K562 (cell line): ENCODE data around the gene GET3. TPM values are rescaled to one million over a fixed set of nuclear protein-coding genes. Genes with fewer than 3 reads are reported as not detected.

Experiments
- ATAC-seq: fragments of 200-7000 bp; cut with Tn5 transposase; 3 replicates; pipeline ENCODE4 v1.9.1; 2020; ENCODE audit warnings: moderate library complexity
- BruUV-seq: library from RNA; stranded (reverse); fragments of 400-500 nt; replicated peaks from 2 replicates; lab custom pipeline; 2021; lab: Mats Ljungman, UMichigan
- CTCF ChIA-PET: fragments of 300-600 bp; formaldehyde crosslinking; extraction: SDS; loops from one replicate; lab custom pipeline; 2021; ENCODE audit warnings: low intra/inter-chr PET ratio; lab: Yijun Ruan, JAX
- POLR2A ChIA-PET: fragments of 300-600, 350-650 bp; sonication (Branson Sonifier 250); formaldehyde crosslinking; extraction: SDS; loops from one replicate; lab custom pipeline; 2021; ENCODE audit warnings: antibody characterized with exemption, inconsistent platforms; lab: Yijun Ruan, JAX
- DNase-seq, 4 experiments: peaks; one replicate each; pipeline versions ENCODE4 v3.0.0 to v3.0.0-alpha.2; 2011 to 2018; ENCODE audit warnings: low spot score in 3 of 4, mixed read lengths in 3 of 4; ENCODE audit errors: extremely low read depth in 1 of 4
- FAIRE-seq: peaks from 2 replicates; lab custom pipeline; 2011; peaks lifted over from hg19 to GRCh38; lab: Jason Lieb, UNC
- H2AFZ ChIP-seq: 2 replicates; pipeline ENCODE4 v1.6.0; 2011; ENCODE audit warnings: low read depth, low read length, control low read depth, inconsistent platforms
- H3K27ac ChIP-seq: fragments of 200-600 bp; 3 replicates; pipeline ENCODE4 v1.8.0; 2011; ENCODE audit warnings: low read depth, mild to moderate bottlenecking, control low read depth, inconsistent platforms, low read length, moderate library complexity, mixed read lengths; ENCODE audit errors: extremely low read depth
- H3K27me3 ChIP-seq, 2 experiments: fragments of 300-600 bp in 1 of 2; 2 replicates in 1 of 2; 3 replicates in 1 of 2; pipeline versions ENCODE4 v1.6.0 to v1.8.0; 2011; ENCODE audit warnings: inconsistent platforms in 2 of 2, low read length in 2 of 2, mild to moderate bottlenecking in 1 of 2, mixed read lengths in 1 of 2, moderate library complexity in 1 of 2; ENCODE audit not compliant: control insufficient read depth in 2 of 2, insufficient read depth in 2 of 2
- H3K36me3 ChIP-seq: fragments of 300-600 bp; 3 replicates; pipeline ENCODE4 v1.8.0; 2011; ENCODE audit warnings: mild to moderate bottlenecking, low read length, inconsistent platforms; ENCODE audit not compliant: control insufficient read depth, insufficient read depth
- H3K4me1 ChIP-seq, 2 experiments: fragments of 200-600 bp in 1 of 2; replicated peaks in 1 of 2; 2 replicates in 1 of 2; 3 replicates in 1 of 2; pipeline versions ENCODE4 v1.5.1 to v1.8.0; 2011; ENCODE audit warnings: inconsistent platforms in 2 of 2, low read length in 2 of 2, mild to moderate bottlenecking in 1 of 2, mixed read lengths in 1 of 2, moderate library complexity in 1 of 2; ENCODE audit not compliant: control insufficient read depth in 2 of 2, insufficient read depth in 2 of 2
- H3K4me2 ChIP-seq: 2 replicates; pipeline ENCODE4 v1.6.1; 2011; ENCODE audit warnings: low read length, control low read depth, inconsistent platforms, mixed read lengths; ENCODE audit not compliant: insufficient read depth
- H3K4me3 ChIP-seq: fragments of 200-600 bp; sonication (generic), shearing (Covaris generic); 2 replicates; pipeline ENCODE4 v1.5.1; 2016; ENCODE audit warnings: control low read depth, inconsistent platforms
- H3K79me2 ChIP-seq: fragments of 200-600 bp; 3 replicates; pipeline ENCODE4 v1.8.0; 2011; ENCODE audit warnings: low read length, inconsistent platforms; ENCODE audit not compliant: control insufficient read depth, insufficient read depth
- H3K9ac ChIP-seq, 2 experiments: 2 replicates each; pipeline versions ENCODE4 v1.6.0 to v1.6.1; 2011; ENCODE audit warnings: low read depth in 2 of 2, low read length in 2 of 2, control low read depth in 1 of 2, inconsistent platforms in 1 of 2, mild to moderate bottlenecking in 1 of 2, mixed read lengths in 1 of 2; ENCODE audit not compliant: insufficient read depth in 1 of 2
- H3K9me1 ChIP-seq: one replicate; pipeline ENCODE4 v1.6.0; 2011; ENCODE audit warnings: inconsistent platforms, mild to moderate bottlenecking, low read length, moderate library complexity; ENCODE audit not compliant: control insufficient read depth, insufficient read depth
- H3K9me3 ChIP-seq: replicated peaks from 2 replicates; pipeline ENCODE4 v1.5.1; 2011; ENCODE audit warnings: low read depth, low read length, inconsistent platforms; ENCODE audit not compliant: control insufficient read depth, insufficient read depth
- H4K20me1 ChIP-seq: replicated peaks from 2 replicates; pipeline ENCODE4 v1.6.1; 2011; ENCODE audit warnings: low read length, inconsistent platforms, mixed read lengths; ENCODE audit not compliant: control insufficient read depth, insufficient read depth
- FOXJ2 ChIP-seq: fragments of 200-800 bp; sonication (Bioruptor generic); IDR thresholded peaks from 2 replicates; pipeline ENCODE4 v1.6.1; 2016; ENCODE audit warnings: missing genetic modification characterization, missing compliant biosample characterization
- HDAC1 ChIP-seq, 2 experiments: fragments of 450-650 bp; IDR thresholded peaks; 2 replicates each; pipeline ENCODE4 v1.6.1; 2016 to 2017; ENCODE audit warnings: inconsistent platforms in 1 of 2, mild to moderate bottlenecking in 1 of 2, moderate library complexity in 1 of 2
- HES1 ChIP-seq: fragments of 450-650 bp; IDR thresholded peaks from 2 replicates; pipeline ENCODE4 v1.6.1; 2016; ENCODE audit warnings: low read depth, mild to moderate bottlenecking, moderate library complexity
- JUN ChIP-seq, 2 experiments: sonication (generic) in 1 of 2; formaldehyde crosslinking in 1 of 2; IDR thresholded peaks; 2 replicates each; pipeline versions ENCODE4 v1.6.1 to v1.8.0; 2012 to 2022; ENCODE audit warnings: borderline replicate concordance in 2 of 2, mild to moderate bottlenecking in 2 of 2, improper control_type of control experiment in 1 of 2, low read depth in 1 of 2, low read length in 1 of 2, missing genetic modification reagents in 1 of 2
- JUNB ChIP-seq: fragments of 450-650 bp; formaldehyde crosslinking; conservative IDR thresholded peaks from 2 replicates; pipeline ENCODE4 v1.4.0; 2020; ENCODE audit warnings: mild to moderate bottlenecking
- LEF1 ChIP-seq: fragments of 450-650 bp; IDR thresholded peaks from 2 replicates; pipeline ENCODE4 v1.6.1; 2016; ENCODE audit warnings: mild to moderate bottlenecking
- NKRF ChIP-seq: fragments of 450-650 bp; IDR thresholded peaks from 2 replicates; pipeline ENCODE4 v1.6.1; 2016; ENCODE audit warnings: borderline replicate concordance
- SMARCA5 ChIP-seq: fragments of 450-650 bp; IDR thresholded peaks from 2 replicates; pipeline ENCODE4 v1.6.1; 2016
- SNRNP70 ChIP-seq: fragments of 200-400 bp; formaldehyde crosslinking; optimal IDR thresholded peaks from 2 replicates; pipeline ENCODE3; 2017; ENCODE audit warnings: low read depth, low read length
- STAT6 ChIP-seq: sonication (generic); formaldehyde crosslinking; IDR thresholded peaks from 2 replicates; pipeline ENCODE4 v1.8.1; 2023; ENCODE audit warnings: mild to moderate bottlenecking, missing genetic modification reagents
- ZNF143 ChIP-seq: sonication (generic); formaldehyde crosslinking; IDR thresholded peaks from 2 replicates; pipeline ENCODE4 v1.9.0; 2022; ENCODE audit warnings: mild to moderate bottlenecking, missing genetic modification reagents
- ZNF175 ChIP-seq: fragments of 200-800 bp; sonication (Bioruptor generic); IDR thresholded peaks from 2 replicates; pipeline ENCODE4 v1.6.1; 2016; ENCODE audit warnings: low read depth, mild to moderate bottlenecking, missing genetic modification characterization, missing compliant biosample characterization
- ZNF639 ChIP-seq, 2 experiments: fragments of 200-800 bp in 1 of 2; sonication (Bioruptor generic) in 1 of 2; sonication (generic) in 1 of 2; formaldehyde crosslinking in 1 of 2; IDR thresholded peaks in 1 of 2; conservative IDR thresholded peaks in 1 of 2; 2 replicates each; pipeline versions ENCODE4 v1.5.0 to v1.6.1; 2016 to 2020; ENCODE audit warnings: missing compliant biosample characterization in 1 of 2, missing genetic modification characterization in 1 of 2, missing genetic modification reagents in 1 of 2
- WGBS: fragments of 100-300 bp; shearing (Covaris generic); methylation state at CpG from one replicate; pipeline ENCODE4 v1.1.6; 2016; ENCODE audit warnings: low coverage, mixed read lengths; ENCODE audit not compliant: insufficient coverage; ENCODE audit errors: missing lambda C conversion rate; 5-methylcytosine and 5-hydroxymethylcytosine counted together
- in situ Hi-C: fragments of 300-500 bp; cut with MboI; formaldehyde crosslinking; loops from 4 replicates; pipeline ENCODE4 v1.15.0; 2018; ENCODE audit warnings: inconsistent platforms, mixed read lengths
- intact Hi-C: fragments of 100-400 bp; cut with micrococcal nuclease; formaldehyde crosslinking; loops from 2 replicates; pipeline ENCODE4 v1.14.2; 2022
- polyA plus RNA-seq, 8 experiments: library from polyadenylated mRNA; depleted of rRNA in 4 of 8; stranded (reverse) in 5 of 8; unstranded in 3 of 8; fragments of >200 nt; fragmentation: Nextera tagmentation in 2 of 8; fragmentation: Illumina TruSeq in 1 of 8; extraction: Ambion mirVana in 2 of 8; extraction: Trizol in 1 of 8; gene quantifications; 2 replicates each; pipeline versions ENCODE4 v1.2.1 to v1.2.3, GENCODE V29; 2011 to 2014; ENCODE audit warnings: inconsistent platforms in 1 of 8, missing spikeins in 1 of 8
- total RNA-seq, 7 experiments: library from RNA; depleted of rRNA in 6 of 7; stranded (reverse); fragments of >200 nt in 6 of 7; fragmentation: Illumina TruSeq in 2 of 7; extraction: Trizol in 2 of 7; gene quantifications; 2 replicates each; pipeline versions ENCODE4 v1.2.1 to v1.2.3, GENCODE V29; 2011 to 2021; ENCODE audit warnings: low replicate concordance in 1 of 7

The GET3 gene
- total and polyA plus RNA-seq, 9 of the 15 experiments (the other 6 are each of a cell fraction or from before 2014, with no cell fraction given): 8.3 to 83.5 (median 51.8) TPM

- CTCF ChIA-PET: no interaction called here
- Histone ChIP-seq H2AFZ (peak overlapping the region; percentile 58), H3K4me2 (peak overlapping the region; percentile 96), H3K4me3 (peak overlapping the region; percentile 83), H3K79me2 (peaks cover 36% of the 10 kb centered on the region), H3K36me3 (no peaks in the 10 kb centered on the region), H3K9me3 (no peaks in the 10 kb centered on the region), H4K20me1 (peaks cover 13% of the 10 kb centered on the region; the same call in 1 of the 2 replicates), H3K9me1 (no peaks in the 10 kb centered on the region), H3K9ac (peak overlapping the region; percentile 60 to 97; a peak in 3 of 4 replicates), H3K27ac (peak overlapping the region; percentile 89), H3K4me1 (peaks cover 42 to 78% of the 10 kb centered on the region in 2 experiments), H3K27me3 (no peaks in the 10 kb centered on the region)
- FAIRE-seq: no peak
- DNase-seq: peak in 1 of 4 experiments; percentile 25
- in situ Hi-C loops (no loop called here), intact Hi-C loops (loop anchor here (10.0 kb wide), 1 partner anchor 226 kb away; no protein-coding TSS in a partner anchor)
- 12% methylated on average over 13 of the region's 22 CpGs for WGBS
- POLR2A ChIA-PET: interaction anchor here (0.5 to 3.6 kb wide), 22 partner anchors 8 to 254 kb away, joined by 3 to 44 read pairs (median 10); partner anchors contain the start of genes BEST2, DHPS, DNASE2 and GET3
- no TSS peak for BruUV-seq
- no peak for ATAC-seq
- TF ChIP-seq JUN (IDR thresholded peaks at IDR 0.05; ENCODE audit: borderline replicate concordance, low read depth, low read length) (no peak), JUN (CRISPR knock-in tag; IDR thresholded peaks at IDR 0.05; ENCODE audit: borderline replicate concordance) (0 out of 2 replicates have a peak, but pooled peaks have one; percentile 64), SMARCA5 (0 out of 2 replicates have a peak, but pooled peaks have one; percentile 28), HES1 (peak; percentile 89), STAT6 (CRISPR knock-in tag) (0 out of 2 replicates have a peak, but pooled peaks have one; percentile 49), SNRNP70 (no peak), LEF1 (no peak), ZNF639 (CRISPR knock-in tag; conservative IDR thresholded peaks at IDR 0.05 in 1 of 2, IDR thresholded peaks at IDR 0.05 in 1 of 2) (peak in 1 of 2 experiments; percentile 20; a peak in 2 of 4 replicates), ZNF143 (CRISPR knock-in tag) (0 out of 2 replicates have a peak, but pooled peaks have one; percentile 39), JUNB (CRISPR knock-in tag) (no peak), ZNF175 (0 out of 2 replicates have a peak, but pooled peaks have one; percentile 38), NKRF (peak; percentile 78), FOXJ2 (peak; percentile 80), HDAC1 (IDR thresholded peaks at IDR 0.05) (peak in 1 of 2 experiments; percentile 83; a peak in 1 of 4 replicates)
These were observed 53.5 kb downstream of the GET3 start for GRCh38 chr19:12790628-12791344.
